Stimulated activated CD4-positive, alpha-beta T cell treated with anti-CD3 and anti-CD28 coated beads, TNF-alpha, amount 100 ng/mL, for 4 hours (primary cell): Measurements from ENCODE around the gene BZW1.
A peak's percentile ranks its signal among the peaks of the same experiment; 100 is the strongest.
"Not testable (repeated sequence)": the region's sequence is repeated elsewhere in the genome, so short reads cannot be mapped to it uniquely, and the experiment has no call there.

Experiments used
- DNase-seq, 3 experiments: peaks; one replicate each; pipeline ENCODE4 v3.0.0-alpha.2; 2020; ENCODE audit warnings: low read depth in 3 of 3

The BZW1 gene

GRCh38 chr2:200791905-200792304 lies 19.8 kb upstream of the BZW1 start:
- no peak for DNase-seq

- DNase-seq: no peak
Observed at GRCh38 chr2:200794143-200794542, 17.6 kb upstream of the BZW1 start.

GRCh38 chr2:200795028-200795440 lies 16.7 kb upstream of the BZW1 start:
- DNase-seq: no peak

GRCh38 chr2:200796561-200796960 lies 15.1 kb upstream of the BZW1 start:
- DNase-seq: no peak

GRCh38 chr2:200797242-200797770 lies 14.4 kb upstream of the BZW1 start:
- no peak for DNase-seq

GRCh38 chr2:200798514-200798913 lies 13.2 kb upstream of the BZW1 start:
- no peak for DNase-seq

- DNase-seq: no peak
Observed at GRCh38 chr2:200800458-200800857, 11.3 kb upstream of the BZW1 start.

GRCh38 chr2:200801431-200801830 lies 10.3 kb upstream of the BZW1 start:
- DNase-seq: not testable (repeated sequence)

GRCh38 chr2:200809506-200810251 lies 2.0 kb upstream of the BZW1 start:
- DNase-seq: no peak

- DNase-seq: no peak
Observed at GRCh38 chr2:200810252-200810997, 1.3 kb upstream of the BZW1 start.

- no peak for DNase-seq
Observed at GRCh38 chr2:200810998-200811332, 745 bp upstream of the BZW1 start.

GRCh38 chr2:200812122-200813022 lies 662 bp downstream of the BZW1 start:
- DNase-seq: peak; percentile 44 to 56 (median 51)

- DNase-seq: no peak
Observed at GRCh38 chr2:200814276-200814815, 2.6 kb downstream of the BZW1 start.

- DNase-seq: no peak
Observed at GRCh38 chr2:200814917-200815316, 3.2 kb downstream of the BZW1 start.

GRCh38 chr2:200818732-200819131 lies 7.0 kb downstream of the BZW1 start:
- DNase-seq: not testable (repeated sequence)

- DNase-seq: no peak
Observed at GRCh38 chr2:200820573-200821234, 9.0 kb downstream of the BZW1 start.

GRCh38 chr2:200821686-200822245 lies 10.1 kb downstream of the BZW1 start:
- DNase-seq: no peak

GRCh38 chr2:200828104-200828503 lies 16.4 kb downstream of the BZW1 start:
- DNase-seq: no peak

- DNase-seq: no peak
Observed at GRCh38 chr2:200828572-200829257, 17.0 kb downstream of the BZW1 start.

- DNase-seq: no peak
Observed at GRCh38 chr2:200829258-200829655, 17.5 kb downstream of the BZW1 start.
